GM21390 (cell line): ENCODE measurements around the gene DCTN2.
"Not testable (repeated sequence)": the region's sequence is repeated elsewhere in the genome, so short reads cannot be mapped to it uniquely, and the experiment has no call there.

Experiments
- ATAC-seq: cut with Tn5 transposase; IDR thresholded peaks from one replicate; pipeline ENCODE4 v1.9.1; 2021; ENCODE audit not compliant: unreplicated experiment

Gene DCTN2

GRCh38 chr12:57577981-57578758 lies 31.2 kb upstream of the DCTN2 start:
- no peak for ATAC-seq

GRCh38 chr12:57576613-57577160 lies 29.7 kb upstream of the DCTN2 start:
- no peak for ATAC-seq

- no peak for ATAC-seq
Observed at GRCh38 chr12:57575771-57576612, 29.0 kb upstream of the DCTN2 start.

GRCh38 chr12:57574795-57575194 lies 27.8 kb upstream of the DCTN2 start:
- no peak for ATAC-seq

GRCh38 chr12:57571926-57572762 lies 25.2 kb upstream of the DCTN2 start:
- ATAC-seq, result no peak

GRCh38 chr12:57570438-57570837 lies 23.4 kb upstream of the DCTN2 start:
- ATAC-seq, result not testable (repeated sequence)

GRCh38 chr12:57569858-57570257 lies 22.9 kb upstream of the DCTN2 start:
- ATAC-seq, result no peak

GRCh38 chr12:57568838-57569237 lies 21.8 kb upstream of the DCTN2 start:
- no peak for ATAC-seq

GRCh38 chr12:57564178-57564740 lies 17.3 kb upstream of the DCTN2 start:
- ATAC-seq, result no peak

GRCh38 chr12:57563358-57563757 lies 16.4 kb upstream of the DCTN2 start:
- no peak for ATAC-seq

- ATAC-seq, result not testable (repeated sequence)
Observed at GRCh38 chr12:57561117-57561516, 14.1 kb upstream of the DCTN2 start.

GRCh38 chr12:57560516-57560915 lies 13.5 kb upstream of the DCTN2 start:
- no peak for ATAC-seq

GRCh38 chr12:57558864-57559263 lies 11.9 kb upstream of the DCTN2 start:
- ATAC-seq, result no peak

GRCh38 chr12:57554897-57555296 lies 7.9 kb upstream of the DCTN2 start:
- no peak for ATAC-seq

- no peak for ATAC-seq
Observed at GRCh38 chr12:57554453-57554852, 7.5 kb upstream of the DCTN2 start.

- no peak for ATAC-seq
Observed at GRCh38 chr12:57553343-57554202, 6.6 kb upstream of the DCTN2 start.

- ATAC-seq, result no peak
Observed at GRCh38 chr12:57552835-57553313, 5.9 kb upstream of the DCTN2 start.

GRCh38 chr12:57552306-57552651 lies 5.3 kb upstream of the DCTN2 start:
- ATAC-seq, result no peak

GRCh38 chr12:57551637-57552305 lies 4.8 kb upstream of the DCTN2 start:
- ATAC-seq, result no peak
